Motor neuron (in vitro differentiated cells): ENCODE data around the gene TWNK. TPM values are rescaled to one million over a fixed set of nuclear protein-coding genes. Genes with fewer than 3 reads are reported as not detected.
A peak's percentile ranks its signal among the peaks of the same experiment; 100 is the strongest.

Experiments
- ATAC-seq, 8 experiments: fragments of 200-7000 bp; cut with Tn5 transposase; replicated peaks in 6 of 8; 2 replicates each; pipeline ENCODE4 v1.8.0; 2021; ENCODE audit warnings: mild to moderate bottlenecking in 8 of 8, moderate library complexity in 8 of 8
- H3K27ac ChIP-seq, 2 donors: fragments of 250-450 bp; sonication (Bioruptor Pico); 2 replicates each; pipeline ENCODE4 v1.9.0; 2021; ENCODE audit warnings: antibody characterized with exemption in 2 of 2, mild to moderate bottlenecking in 2 of 2, moderate library complexity in 1 of 2
- H3K4me1 ChIP-seq, 2 donors: fragments of 250-450 bp; sonication (Bioruptor Pico); replicated peaks in 1 of 2; 2 replicates each; pipeline ENCODE4 v1.6.1; 2021; ENCODE audit warnings: antibody characterized with exemption in 2 of 2, mild to moderate bottlenecking in 2 of 2, moderate library complexity in 1 of 2
- H3K4me3 ChIP-seq, 5 donors: fragments of 250-450 bp; sonication (Bioruptor Pico); 2 replicates each; pipeline ENCODE4 v1.9.0; 2021; ENCODE audit warnings: antibody characterized with exemption in 5 of 5, mild to moderate bottlenecking in 5 of 5, moderate library complexity in 4 of 5
- WGBS, 10 experiments: fragments of 450-650 bp; shearing (Covaris generic); methylation state at CpG; one replicate each; pipeline ENCODE4 v1.0.0; 2022; 5-methylcytosine and 5-hydroxymethylcytosine counted together
- in situ Hi-C, 9 experiments: fragments of 400-800 bp; cut with MboI; loops; one replicate each; pipeline ENCODE4 v1.15.0; 2021; ENCODE audit warnings: low sequenced_read_pairs in 9 of 9, low pct_unique_long_range_greater_than_20kb in 2 of 9; ENCODE audit not compliant: unreplicated experiment in 9 of 9
- total RNA-seq, 8 experiments: library from RNA; unstranded; fragments of 300-600 nt; gene quantifications; 2 replicates each; pipeline versions ENCODE4 v1.2.3 to v1.2.4, GENCODE V29; 2022

The TWNK gene
- total RNA-seq, 8 experiments from 2014 or later, result 5.7 to 31.3 (median 10.5) TPM

DNA sequence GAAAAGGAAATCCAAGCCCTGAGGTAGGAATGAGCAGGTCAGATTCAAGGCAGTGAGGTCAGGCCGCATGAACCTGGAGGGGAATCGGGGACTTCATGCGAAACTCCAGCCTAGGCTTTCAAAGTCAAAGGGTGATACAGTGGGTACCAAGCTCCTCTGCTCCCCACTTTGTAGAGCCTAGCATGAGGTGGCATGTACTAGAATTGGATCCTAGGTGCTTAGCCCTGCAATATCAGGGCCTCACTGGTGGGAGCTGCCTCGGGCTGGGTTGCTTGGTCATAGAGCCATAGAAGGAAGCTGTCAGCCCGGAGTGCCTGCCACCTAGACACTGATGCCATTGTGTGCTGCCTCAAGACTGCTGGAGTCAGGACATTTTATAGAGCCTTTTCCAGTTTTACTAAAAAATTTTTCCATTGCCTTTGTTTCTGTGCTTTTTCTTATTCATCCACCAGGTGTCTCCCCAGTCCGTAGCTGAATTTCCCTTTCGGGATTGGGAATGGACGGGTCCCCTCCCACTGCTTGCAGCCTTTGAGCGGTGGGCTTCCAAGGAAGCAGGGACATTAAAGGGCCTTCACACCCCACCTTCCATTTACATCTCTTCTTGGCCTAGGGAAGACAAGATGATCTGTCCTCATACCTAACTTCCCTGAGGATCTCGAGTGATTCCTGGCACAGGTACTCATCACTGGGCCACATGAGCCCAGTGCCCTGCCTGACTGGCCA is 6.8 kb downstream of the TWNK start:
- Histone ChIP-seq H3K4me1 (peaks cover 6 to 16% of the 10 kb centered on the region in 2 donors), H3K27ac (no peak overlapping the region), H3K4me3 (no peak overlapping the region)
- ATAC-seq, result no peak
- in situ Hi-C loops, result no loop called here
- 33 to 100% (median 65%) methylated on average over 1 to 7 of the region's 10 CpGs; no CpG with 5 or more reads in 2 of the 10 experiments for WGBS, 10 experiments

DNA sequence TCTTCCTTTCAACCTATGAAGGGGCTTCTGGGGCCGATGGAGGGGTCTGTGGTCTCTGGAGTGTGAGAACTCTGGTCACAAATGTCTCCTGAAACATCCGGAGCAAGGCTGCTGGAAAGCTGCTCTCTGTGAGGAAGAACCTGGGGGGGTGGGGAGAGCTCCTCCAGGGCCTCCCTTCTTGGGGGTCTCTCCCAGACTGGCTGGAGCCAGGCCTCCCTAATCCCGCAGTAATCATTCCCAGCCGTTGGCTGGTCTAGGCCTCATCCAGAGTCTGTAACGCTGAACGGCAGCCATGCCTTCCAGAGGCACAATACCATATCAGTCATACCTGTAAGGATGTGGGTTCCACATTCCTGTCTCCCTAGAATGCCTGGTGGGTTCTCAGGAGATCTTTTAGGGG is 7.8 kb downstream of the TWNK start:
- WGBS, 10 experiments, result 10 to 93% (median 83%) methylated on average over 1 to 2 of the region's 6 CpGs; no CpG with 5 or more reads in 5 of the 10 experiments
- no peak overlapping the region for H3K27ac ChIP-seq
- H3K4me3 ChIP-seq, result no peak overlapping the region
- no peak for ATAC-seq
- peaks cover 6 to 16% of the 10 kb centered on the region in 2 donors for H3K4me1 ChIP-seq
- in situ Hi-C loops, result no loop called here

DNA sequence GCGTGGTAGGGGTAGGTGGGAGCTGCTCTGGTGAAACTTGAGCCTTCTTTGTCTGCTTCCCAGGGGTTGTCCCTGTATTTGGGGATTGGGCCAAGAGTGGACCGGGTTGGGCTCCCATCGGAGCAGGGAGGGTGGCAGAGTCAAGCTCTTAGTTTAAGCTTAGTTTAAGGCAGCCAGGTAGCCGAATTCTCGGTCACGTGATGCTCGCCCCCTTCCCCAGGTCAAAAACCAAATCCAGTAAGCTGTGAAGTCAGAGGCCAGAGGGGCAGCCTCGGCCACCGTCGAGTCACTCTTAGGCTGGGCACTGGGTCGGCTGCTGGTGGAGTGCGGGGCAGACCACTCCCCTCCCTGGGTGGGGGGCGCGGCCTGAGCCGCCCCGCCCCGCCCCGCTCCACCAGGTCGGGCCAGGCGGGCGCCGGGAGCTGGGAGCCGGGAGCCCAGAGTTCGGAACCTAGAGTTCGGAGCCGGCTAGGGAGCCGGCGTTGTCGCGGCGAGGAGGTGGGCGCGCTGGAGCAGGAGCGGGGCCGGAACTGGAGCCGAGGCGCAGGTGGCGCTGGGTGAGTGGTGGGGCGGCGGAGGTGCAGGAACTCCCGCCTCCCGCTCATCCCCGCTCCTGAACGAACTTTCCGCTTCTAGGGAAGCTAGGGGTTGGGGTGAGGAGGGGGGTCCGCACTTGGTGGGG is 9.5 kb downstream of the TWNK start:
- 0 to 63% (median 0%) methylated on average over 2 to 7 of the region's 46 CpGs; no CpG with 5 or more reads in 7 of the 10 experiments for WGBS, 10 experiments
- peak in 1 of 8 experiments; percentile 4 for ATAC-seq
- peaks cover 17 to 28% of the 10 kb centered on the region in 2 donors for H3K4me1 ChIP-seq
- in situ Hi-C loops, result no loop called here
- H3K27ac ChIP-seq, result peak overlapping the region; percentile 96 to 99
- peak overlapping the region; percentile 57 to 81 (median 71) for H3K4me3 ChIP-seq

DNA sequence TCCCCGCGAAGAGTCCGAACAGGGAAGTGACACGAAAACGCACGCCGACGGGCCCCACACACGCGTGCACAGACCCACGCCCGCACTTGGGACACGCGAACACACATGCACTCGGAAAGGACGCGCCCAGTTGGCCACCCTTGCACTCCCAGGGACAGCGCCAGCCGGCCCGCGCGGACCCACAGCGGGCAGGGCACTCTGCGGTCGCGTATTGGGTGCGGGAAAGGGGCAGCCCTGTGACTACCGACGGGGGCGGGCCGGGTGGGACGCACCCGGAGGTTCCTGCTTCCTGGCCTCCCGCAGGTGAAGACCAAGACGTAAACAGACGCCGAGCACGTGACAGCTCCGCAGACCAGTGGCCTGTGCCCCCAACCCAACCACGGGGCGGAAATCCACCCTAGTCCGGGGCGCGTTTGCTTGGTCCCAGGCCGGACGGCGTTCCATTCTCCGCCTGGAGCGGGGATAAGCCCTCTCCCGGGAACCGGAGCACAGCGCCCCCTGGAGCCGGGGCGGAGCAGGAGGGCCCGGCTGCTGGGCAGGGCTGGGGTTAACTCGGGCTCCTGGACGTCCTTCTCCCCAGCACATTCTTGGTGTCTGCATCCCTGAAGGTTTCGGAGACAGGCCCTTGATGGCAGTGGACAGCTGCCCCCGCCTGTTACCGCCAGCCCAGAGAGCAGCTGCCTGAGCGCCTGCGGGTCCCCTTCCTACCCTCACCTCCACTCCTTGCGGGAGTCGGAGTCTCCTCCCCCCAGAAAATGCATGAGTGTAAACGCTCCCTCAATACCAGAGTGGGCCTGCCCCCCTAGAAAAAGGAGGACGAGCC is 10.2 kb downstream of the TWNK start:
- peak overlapping the region; percentile 96 to 99 for H3K27ac ChIP-seq
- peak in 7 of 8 experiments; percentile 13 to 59 (median 29) for ATAC-seq
- H3K4me3 ChIP-seq, result peak overlapping the region; percentile 57 to 81 (median 71)
- WGBS, 10 experiments, result 0 to 5% (median 2%) methylated on average over 2 to 9 of the region's 66 CpGs; no CpG with 5 or more reads in 7 of the 10 experiments
- peaks cover 20 to 31% of the 10 kb centered on the region in 2 donors for H3K4me1 ChIP-seq
- in situ Hi-C loops, result no loop called here

DNA sequence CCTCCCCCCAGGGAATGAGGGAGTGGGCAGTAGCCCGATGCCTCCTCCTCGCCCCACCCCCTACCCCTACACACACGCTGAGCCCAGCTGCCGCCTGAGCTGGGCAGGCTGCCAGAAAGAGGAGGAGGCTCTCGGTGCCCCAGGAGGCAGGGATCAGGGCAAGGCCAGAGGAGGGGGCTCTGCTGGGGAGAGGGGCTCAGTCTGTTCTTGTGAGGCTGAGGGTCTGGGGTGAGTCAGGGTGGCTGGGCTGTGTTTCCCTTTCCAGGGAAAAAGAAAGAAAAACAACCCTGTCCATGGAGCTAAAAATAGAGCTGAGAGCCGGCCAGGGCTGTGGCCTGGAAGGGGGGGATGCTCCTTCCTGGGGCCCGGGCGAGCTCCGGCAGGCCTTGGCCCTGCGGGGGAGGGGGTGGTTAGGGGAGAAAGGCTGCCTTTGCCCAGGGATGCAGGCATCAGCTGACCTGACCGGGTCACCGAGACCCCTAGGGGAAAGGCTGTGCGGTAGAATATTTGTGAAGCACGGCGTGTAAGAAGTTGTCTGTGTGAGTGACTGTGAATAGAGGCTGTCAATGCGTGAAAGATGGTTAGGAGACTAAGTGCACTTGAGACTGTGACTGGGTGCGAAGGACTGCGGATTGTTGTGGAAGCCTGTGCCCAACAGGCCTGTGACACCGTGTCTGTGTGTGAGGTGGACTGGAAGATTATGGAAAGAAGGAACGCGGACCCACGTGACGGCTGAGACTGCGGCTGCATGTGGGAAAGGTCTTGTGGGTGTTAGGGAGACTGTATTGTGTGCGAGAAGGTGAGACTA is 11.0 kb downstream of the TWNK start:
- peak; percentile 10 to 66 (median 58) for ATAC-seq
- Histone ChIP-seq H3K4me1 (peaks cover 20 to 31% of the 10 kb centered on the region in 2 donors), H3K4me3 (peak overlapping the region; percentile 57 to 81 (median 71)), H3K27ac (peak overlapping the region; percentile 96 to 99)
- in situ Hi-C loops, result no loop called here
- 0 to 13% (median 2%) methylated on average over 3 to 9 of the region's 25 CpGs; no CpG with 5 or more reads in 3 of the 10 experiments for WGBS, 10 experiments

DNA sequence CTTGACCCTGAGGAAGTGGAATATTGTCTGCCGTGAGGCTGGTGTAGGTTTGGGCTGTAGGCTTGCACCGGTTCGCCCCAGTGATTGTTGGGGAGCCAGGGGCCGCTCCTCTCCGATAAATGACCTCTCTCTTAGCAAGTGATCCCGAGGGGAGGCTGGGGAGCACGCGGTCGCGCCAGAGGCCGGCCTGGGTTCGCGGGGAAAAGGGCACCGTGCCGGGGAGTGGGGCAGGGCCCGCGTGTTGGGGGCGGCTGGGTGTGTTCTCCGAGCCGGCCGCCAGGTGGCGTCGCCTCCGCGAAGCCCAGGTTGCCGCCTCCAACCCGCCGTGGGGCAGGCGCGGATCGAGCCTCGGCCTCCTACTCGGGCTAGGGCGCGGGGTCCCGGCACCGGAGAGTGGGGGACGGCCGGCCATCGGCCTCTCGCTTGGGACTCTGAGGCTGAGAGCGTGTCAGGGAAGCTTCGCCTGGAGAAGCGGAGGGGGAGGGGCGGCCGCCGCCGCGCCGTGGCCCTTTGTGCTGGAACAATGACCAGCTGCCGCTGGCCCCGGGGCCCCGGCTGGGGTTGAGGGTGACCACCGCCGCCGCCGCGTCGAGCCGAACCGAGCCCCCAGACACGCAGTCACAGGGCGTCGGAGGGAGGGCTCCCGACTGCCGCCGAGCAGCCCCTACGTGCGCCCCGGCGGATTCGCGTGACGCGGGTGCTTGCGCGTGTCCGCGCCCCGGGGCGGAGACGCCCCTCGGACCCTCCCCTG is 11.8 kb downstream of the TWNK start:
- WGBS, 10 experiments, result 0 to 7% methylated on average over 1 to 3 of the region's 83 CpGs; no CpG with 5 or more reads in 8 of the 10 experiments
- Histone ChIP-seq H3K27ac (peak overlapping the region; percentile 96 to 99), H3K4me3 (peak overlapping the region; percentile 57 to 81 (median 71)), H3K4me1 (peaks cover 20 to 31% of the 10 kb centered on the region in 2 donors)
- in situ Hi-C loops, result no loop called here
- peak; percentile 29 to 53 (median 46) for ATAC-seq

DNA sequence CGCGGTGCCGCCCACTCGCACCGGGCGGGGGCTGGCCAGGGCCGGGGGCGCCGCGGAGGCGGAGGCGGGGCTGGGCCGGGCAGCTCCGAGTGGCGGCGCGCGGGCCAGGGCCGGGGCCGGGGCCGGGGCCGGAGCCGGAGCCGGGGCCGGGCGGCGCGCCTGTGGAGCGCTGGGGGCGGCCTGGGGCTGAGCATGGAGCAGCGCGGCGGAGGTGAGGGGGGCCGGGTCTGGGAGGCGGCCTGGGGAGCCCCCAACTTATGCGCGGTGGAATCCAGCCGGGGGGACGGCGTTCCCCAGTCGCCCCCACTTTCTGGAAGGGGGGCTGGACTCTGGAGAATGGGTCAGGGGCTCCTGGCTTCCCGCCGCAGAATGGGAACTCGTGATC is 12.4 kb downstream of the TWNK start, which contains the start of gene LZTS2:
Gene LZTS2 (plus strand): TSS at position 67 of the 385 bp plus-strand sequence. CDS start 2,731 bp downstream, outside the sequence.
- in situ Hi-C loops, result no loop called here
- WGBS, 10 experiments, result 0% methylated on average over 2 of the region's 44 CpGs; no CpG with 5 or more reads in 8 of the 10 experiments
- Histone ChIP-seq H3K4me1 (peaks cover 20 to 31% of the 10 kb centered on the region in 2 donors), H3K4me3 (peak within 1 kb of the TSS; percentile 57 to 81 (median 71)), H3K27ac (peak within 1 kb of the TSS; percentile 96 to 99)
- no peak for ATAC-seq

DNA sequence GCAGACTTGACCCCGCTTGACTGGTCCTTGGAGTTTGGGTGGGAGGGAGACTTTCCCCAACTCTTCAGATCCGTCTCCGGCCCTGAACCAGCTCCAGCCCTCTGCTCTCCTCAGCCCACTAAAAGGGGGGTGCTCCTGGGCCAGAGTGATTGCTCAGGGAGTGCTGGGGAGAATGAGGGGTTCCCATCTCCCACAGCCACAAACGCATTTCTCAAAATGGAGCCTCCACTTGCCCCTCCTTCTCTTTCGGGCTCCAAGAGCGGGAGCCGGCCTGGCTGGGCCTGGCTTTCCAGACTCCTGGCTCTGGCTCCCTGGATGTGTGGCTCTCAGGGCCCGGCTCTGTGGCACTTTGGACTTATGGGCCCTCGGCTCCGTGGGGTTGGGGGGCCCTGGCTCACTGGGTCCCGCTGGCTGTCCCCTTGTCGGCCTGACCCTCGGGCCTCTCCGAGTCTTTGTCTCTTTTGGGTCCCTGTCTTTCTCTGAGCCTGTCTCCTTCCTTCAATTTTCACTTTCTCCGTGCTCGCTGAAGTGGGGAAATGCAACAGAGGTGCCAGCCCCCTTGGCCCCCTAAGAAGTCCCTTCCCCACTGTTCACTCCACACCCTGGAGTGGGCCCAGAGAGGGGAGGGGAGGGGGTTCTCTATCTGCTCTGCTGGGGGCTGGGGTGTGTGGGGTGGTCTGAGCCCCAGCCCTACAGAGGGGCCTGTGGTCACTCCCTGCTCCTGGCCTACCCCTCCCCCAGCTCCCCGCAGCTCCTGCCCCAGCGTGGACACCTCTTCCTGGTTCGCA is 13.0 kb downstream of the TWNK start:
- Histone ChIP-seq H3K27ac (peak overlapping the region; percentile 96 to 99), H3K4me3 (peak overlapping the region; percentile 57 to 81 (median 71)), H3K4me1 (peaks cover 20 to 31% of the 10 kb centered on the region in 2 donors)
- no peak for ATAC-seq
- WGBS, 10 experiments, result 0 to 20% (median 8%) methylated on average over 1 to 4 of the region's 19 CpGs; no CpG with 5 or more reads in 6 of the 10 experiments
- in situ Hi-C loops, result no loop called here

DNA sequence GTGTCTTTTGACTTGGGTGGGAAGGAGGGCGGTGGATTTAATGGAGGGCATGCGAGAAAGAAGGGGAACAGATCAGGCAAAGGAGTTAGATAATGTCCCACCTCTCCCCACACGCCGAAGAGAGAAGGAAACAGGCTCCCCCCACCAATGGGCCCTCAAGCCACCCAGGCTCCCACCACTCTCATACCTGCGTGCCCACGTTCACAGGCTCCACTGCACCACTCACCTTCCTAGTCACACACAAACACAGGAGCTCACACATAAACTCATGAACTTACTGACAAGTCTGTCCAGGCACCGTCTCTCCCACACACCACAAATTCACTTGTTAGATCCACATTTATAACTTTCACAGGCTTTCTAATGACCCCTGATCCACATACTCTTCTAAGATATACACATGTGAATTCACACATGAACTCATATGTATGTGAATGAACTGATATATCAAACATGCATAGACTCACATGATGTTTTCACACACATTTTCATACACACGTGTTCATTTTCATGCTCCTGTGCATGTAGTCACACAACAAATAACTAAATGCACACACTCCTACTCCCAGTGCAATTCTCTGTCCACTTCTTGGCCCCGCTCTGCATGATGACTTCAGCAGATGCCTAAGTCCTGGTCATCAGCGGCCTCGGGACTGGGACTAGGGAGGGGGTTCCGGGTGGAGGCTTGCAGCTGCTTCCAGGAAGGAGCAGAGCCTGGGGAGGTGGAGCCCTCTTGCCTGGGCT is 13.7 kb downstream of the TWNK start:
- in situ Hi-C loops, result no loop called here
- ATAC-seq, result peak in 7 of 8 experiments; percentile 3 to 37 (median 12)
- WGBS, 10 experiments, result 0 to 40% (median 30%) methylated on average over 1 to 8 of the region's 12 CpGs; no CpG with 5 or more reads in 3 of the 10 experiments
- peak overlapping the region; percentile 57 to 81 (median 71) for H3K4me3 ChIP-seq
- peak overlapping the region; percentile 96 to 99 for H3K27ac ChIP-seq
- H3K4me1 ChIP-seq, result peaks cover 20 to 31% of the 10 kb centered on the region in 2 donors

DNA sequence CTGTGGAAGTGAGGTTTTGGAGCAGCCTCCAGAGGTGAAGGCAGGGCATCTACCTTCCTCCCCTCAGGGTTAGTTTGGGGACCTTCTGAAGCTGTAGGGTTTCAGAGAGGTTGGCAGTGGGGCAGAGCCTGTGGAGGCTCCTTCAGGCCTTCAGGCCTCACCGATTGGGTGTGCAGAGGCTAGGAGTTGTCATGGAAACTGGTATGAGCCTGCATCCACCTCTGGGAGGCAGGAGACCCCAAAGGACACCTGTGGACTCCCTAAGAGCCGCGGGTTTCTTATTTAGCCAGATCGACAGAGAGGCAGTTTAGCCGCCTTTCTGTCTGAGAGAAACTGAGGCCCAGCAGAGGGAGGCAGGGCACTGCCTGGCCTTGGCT is 14.3 kb downstream of the TWNK start:
- in situ Hi-C loops, result no loop called here
- Histone ChIP-seq H3K4me1 (peaks cover 17 to 28% of the 10 kb centered on the region in 2 donors), H3K4me3 (peak overlapping the region; percentile 3 to 81 (median 71)), H3K27ac (peak overlapping the region; percentile 2 to 96)
- no peak for ATAC-seq
- WGBS, 10 experiments, result 0 to 90% (median 80%) methylated on average over 1 to 4 of the region's 5 CpGs; no CpG with 5 or more reads in 5 of the 10 experiments
